HG02973 (cell line): Measurements from ENCODE around the gene SCYGR1.
"Not testable (repeated sequence)": the region's sequence is repeated elsewhere in the genome, so short reads cannot be mapped to it uniquely, and the experiment has no call there.

Experiments used
- ATAC-seq: cut with Tn5 transposase; IDR thresholded peaks from one replicate; pipeline ENCODE4 v1.9.1; 2021; ENCODE audit warnings: moderate library complexity; ENCODE audit not compliant: unreplicated experiment

Gene SCYGR1

DNA sequence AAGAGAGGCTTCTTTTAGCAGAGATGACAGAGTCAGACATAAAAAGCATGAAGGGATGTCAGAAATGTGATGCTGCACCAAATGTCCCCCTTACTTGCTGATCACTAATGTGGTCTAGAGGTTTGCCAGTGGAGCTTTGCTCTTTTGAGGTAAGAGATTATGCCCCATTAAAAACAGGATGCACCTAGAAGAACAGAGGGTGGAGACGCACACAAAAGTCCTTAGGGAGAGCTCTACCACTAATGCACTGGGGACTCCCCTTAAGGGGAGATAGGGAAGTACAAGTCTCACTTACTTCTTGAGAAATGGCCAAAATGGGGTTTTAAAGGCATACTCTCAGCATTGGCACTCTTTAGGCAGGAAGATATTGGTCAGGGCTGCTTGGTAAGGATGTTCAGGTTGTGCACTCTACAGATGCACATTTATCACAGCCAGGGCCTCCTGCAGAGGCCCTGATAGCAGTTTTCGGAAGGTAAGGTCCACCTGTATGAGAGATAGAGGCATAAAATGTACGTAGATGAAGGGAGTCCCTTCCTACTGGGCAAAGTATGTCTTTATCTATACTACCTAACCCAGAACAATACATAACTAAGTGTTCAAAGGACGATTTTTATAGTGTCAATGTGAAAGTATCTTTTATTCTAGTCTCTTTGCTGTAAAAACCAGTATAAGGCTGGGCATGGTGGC lies 17.0 kb upstream of the SCYGR1 start:
- no peak for ATAC-seq

- no peak for ATAC-seq
Observed at GRCh38 chr2:227402959-227403358, 15.2 kb upstream of the SCYGR1 start.

GRCh38 chr2:227402321-227402720 lies 14.6 kb upstream of the SCYGR1 start:
- no peak for ATAC-seq

DNA sequence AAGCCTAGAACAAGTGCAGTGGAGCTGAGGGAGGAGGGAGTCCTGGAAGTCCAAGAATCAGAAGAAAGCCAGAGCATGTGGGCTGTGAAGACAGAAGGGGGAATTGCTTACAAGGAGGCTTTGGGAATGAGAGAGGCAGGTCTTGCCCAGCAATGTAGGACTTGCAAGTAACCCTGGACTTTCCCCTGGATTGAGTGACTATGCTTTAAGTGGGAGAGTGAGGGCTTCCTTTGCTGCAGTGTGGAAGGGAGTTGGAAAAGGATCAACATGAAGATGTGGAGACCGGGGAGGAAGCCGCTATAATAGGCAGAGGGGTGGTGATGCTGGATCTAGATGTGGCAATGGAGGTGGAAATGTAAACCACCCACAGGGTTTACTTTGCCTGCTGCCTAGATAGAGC lies 13.8 kb upstream of the SCYGR1 start:
- ATAC-seq, result no peak

DNA sequence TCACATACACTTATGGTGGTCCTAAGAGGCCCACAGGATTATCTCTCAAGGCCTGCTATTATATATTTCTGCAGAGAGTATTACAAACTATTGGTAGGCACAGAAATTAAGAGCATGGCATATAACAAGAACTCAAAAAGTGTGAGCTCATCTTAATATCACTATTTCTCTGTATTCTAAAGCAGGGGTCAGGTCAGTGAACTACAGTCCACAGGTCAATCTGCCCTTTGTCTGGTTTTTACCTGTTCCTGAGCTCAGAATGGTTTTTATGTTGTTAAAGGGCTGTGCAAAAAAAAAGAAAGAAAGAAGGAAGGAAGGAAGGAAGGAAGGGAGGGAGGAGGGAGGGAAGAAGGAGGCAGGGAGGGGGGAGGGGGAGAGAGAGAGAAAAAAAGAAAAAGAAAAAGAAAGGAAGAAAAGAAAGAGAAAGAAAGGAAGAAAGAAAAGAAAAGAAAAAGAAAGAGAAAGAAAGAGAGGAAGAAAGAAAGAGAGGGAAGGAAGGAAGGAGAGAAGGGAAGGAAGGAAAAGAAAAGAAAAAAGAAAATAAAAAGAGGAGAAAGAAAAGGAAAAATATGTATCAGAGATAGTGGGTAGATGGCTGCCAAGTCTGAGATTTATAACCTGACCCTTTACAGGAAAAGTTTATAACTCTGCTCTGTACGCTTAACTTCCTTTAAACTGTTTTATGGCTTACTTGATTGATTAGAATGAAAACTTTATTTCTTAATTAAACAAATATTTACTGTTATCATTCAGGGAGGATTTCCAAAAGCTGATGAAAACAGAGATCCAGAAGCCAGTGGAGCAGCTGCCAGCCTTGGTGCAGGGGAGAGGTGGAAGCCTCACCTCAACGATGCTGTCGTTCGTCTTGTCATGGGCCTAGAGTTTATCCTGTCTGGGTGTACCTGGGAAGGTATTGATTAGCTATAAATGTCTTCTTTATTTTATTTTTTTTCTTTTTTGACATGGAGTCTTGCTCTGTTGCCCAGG lies 11.2 kb upstream of the SCYGR1 start:
- ATAC-seq, result no peak

- no peak for ATAC-seq
Observed at GRCh38 chr2:227397562-227397961, 9.8 kb upstream of the SCYGR1 start.

DNA sequence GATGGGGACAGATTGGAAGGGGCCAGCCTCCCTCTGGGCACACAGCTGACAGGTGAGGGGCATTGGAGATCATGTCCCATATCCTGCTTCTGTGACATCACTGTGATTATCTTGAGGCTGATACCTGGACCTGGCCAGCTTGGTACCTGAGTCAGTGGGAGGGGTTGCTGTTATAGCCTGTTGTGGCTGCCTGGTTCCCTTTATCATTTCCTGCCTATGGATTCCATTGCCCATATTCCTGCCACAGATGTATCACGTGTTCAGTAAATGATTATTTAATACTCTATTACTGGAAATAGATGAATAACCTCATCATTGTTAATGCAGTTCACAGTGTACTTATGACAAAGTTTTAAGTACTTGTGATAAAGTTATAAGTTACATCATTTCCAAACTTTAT lies 7.8 kb upstream of the SCYGR1 start:
- no peak for ATAC-seq

DNA sequence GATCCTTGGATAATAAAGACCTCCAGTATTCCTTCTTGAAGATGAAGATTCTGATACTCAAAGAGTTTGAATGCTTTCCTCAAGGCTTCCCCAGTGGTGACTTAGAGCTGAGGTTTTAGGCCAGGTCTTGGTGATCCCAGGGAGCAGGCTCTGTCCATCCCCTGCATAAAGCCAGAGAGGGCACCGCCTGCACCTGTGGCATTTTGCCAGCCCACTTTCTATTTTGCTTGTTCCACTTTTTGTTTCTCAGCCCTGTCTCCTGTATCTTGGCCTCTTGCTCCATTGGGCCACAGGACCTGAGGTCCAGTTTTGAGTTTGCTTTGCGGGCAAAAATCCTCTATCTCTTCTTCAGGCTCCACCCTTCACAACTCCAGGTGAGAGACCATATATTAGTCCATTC lies 6.7 kb upstream of the SCYGR1 start:
- ATAC-seq, result no peak

GRCh38 chr2:227390468-227391256 lies 2.9 kb upstream of the SCYGR1 start:
- ATAC-seq, result no peak

- no peak for ATAC-seq
Observed at GRCh38 chr2:227389661-227390060, 1.9 kb upstream of the SCYGR1 start.

- no peak for ATAC-seq
Observed at GRCh38 chr2:227389231-227389630, 1.5 kb upstream of the SCYGR1 start.

GRCh38 chr2:227388537-227389011 lies 825 bp upstream of the SCYGR1 start:
- ATAC-seq, result no peak

DNA sequence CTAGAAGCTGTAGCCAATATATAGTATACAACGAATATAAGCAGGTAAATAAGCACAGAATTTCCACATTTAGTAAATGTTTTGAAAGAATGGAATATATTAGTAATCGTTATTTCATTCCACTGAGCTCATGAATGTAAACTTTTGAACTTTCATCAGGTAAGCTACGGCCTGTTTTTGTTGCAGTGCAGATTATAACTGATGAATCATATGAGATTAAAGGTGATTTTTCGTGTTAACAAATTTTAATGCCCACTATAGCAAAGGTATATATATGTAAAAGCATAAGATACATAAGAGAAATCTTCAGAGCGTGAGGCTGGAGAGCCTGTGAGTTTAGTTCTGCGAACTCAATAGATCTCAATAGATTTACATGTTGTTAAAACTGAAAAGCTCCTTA lies 1.1 kb downstream of the SCYGR1 start:
- no peak for ATAC-seq

GRCh38 chr2:227383686-227384085 lies 4.1 kb downstream of the SCYGR1 start:
- ATAC-seq, result no peak

DNA sequence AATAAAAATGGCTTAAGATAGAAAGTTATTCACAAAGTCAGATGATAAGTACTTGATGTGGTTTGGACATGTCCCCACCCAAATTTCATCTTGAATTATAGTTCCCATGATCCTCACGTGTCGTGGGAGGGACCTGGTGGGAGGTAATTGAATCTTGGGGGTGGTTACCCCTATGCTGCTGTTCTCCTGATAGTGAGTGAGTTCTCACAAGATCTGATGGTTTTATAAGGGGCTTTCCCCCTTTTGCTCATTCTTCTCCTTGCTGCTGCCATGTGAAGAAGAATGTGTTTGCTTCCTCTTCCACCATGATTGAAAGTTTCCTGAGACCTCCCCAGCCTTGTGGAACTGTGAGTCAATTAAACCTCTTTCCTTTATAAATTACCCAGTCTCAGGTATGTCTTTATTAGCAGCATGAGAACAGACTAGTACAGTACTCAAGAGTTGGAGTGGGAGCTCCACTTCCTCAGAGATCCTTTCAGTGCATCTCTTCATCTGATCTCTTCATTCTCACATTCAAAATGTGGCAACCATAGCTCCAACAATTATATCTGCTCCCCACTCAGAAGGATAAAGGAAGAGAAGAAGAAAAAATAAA lies 5.4 kb downstream of the SCYGR1 start:
- ATAC-seq, result not testable (repeated sequence)

DNA sequence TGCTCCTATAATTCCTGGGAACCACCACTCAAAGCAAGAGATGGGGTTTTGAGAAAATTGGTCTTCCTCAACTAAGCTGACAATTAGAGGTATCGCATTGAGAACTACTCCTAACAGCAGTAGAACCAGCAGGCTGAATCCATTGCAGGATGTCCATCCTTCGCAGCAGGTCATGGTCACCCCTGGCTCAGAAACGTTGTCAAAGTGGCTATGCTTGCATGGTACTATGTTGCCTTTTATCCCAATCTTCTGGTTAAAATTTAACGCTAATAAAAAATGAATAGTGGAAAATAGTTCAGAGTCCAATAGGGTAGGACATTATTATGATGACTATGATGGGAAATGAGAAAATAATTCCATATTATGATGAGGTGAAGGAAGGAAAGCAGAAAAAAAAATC lies 8.7 kb downstream of the SCYGR1 start, which contains the start of gene TM4SF20:
TSS of gene TM4SF20 (minus strand) at position 212 of the 400 bp plus-strand sequence. CDS start at position 174, 38 bp downstream.
- ATAC-seq, result no peak

GRCh38 chr2:227378371-227378782 lies 9.4 kb downstream of the SCYGR1 start:
- ATAC-seq, result no peak

GRCh38 chr2:227377467-227378351 lies 10.0 kb downstream of the SCYGR1 start:
- ATAC-seq, result no peak

- ATAC-seq, result no peak
Observed at GRCh38 chr2:227376656-227377396, 10.9 kb downstream of the SCYGR1 start.
